ENCODE data around the gene SPAG16. TPM values are rescaled to one million over a fixed set of nuclear protein-coding genes. Genes with fewer than 3 reads are reported as not detected.

Gene SPAG16
- total RNA-seq, 1 donor from 2014 or later = 18.1 TPM

- Mint-ChIP-seq H3K27me3 (ENCODE audit: unreplicated experiment) (peaks cover 2% of the 10 kb centered on the region), H3K27ac (ENCODE audit: unreplicated experiment) (no peak overlapping the region), H3K4me3 (ENCODE audit: unreplicated experiment) (no peak overlapping the region), H3K36me3 (ENCODE audit: unreplicated experiment) (no peaks in the 10 kb centered on the region), H3K9me3 (ENCODE audit: unreplicated experiment) (peaks cover 2% of the 10 kb centered on the region), H3K4me1 (ENCODE audit: low read depth, unreplicated experiment) (peaks cover 4% of the 10 kb centered on the region)
- TF ChIP-seq, protein P1, sequence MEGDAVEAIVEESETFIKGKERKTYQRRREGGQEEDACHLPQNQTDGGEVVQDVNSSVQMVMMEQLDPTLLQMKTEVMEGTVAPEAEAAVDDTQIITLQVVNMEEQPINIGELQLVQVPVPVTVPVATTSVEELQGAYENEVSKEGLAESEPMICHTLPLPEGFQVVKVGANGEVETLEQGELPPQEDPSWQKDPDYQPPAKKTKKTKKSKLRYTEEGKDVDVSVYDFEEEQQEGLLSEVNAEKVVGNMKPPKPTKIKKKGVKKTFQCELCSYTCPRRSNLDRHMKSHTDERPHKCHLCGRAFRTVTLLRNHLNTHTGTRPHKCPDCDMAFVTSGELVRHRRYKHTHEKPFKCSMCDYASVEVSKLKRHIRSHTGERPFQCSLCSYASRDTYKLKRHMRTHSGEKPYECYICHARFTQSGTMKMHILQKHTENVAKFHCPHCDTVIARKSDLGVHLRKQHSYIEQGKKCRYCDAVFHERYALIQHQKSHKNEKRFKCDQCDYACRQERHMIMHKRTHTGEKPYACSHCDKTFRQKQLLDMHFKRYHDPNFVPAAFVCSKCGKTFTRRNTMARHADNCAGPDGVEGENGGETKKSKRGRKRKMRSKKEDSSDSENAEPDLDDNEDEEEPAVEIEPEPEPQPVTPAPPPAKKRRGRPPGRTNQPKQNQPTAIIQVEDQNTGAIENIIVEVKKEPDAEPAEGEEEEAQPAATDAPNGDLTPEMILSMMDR (IDR thresholded peaks at IDR 0.05; ENCODE audit: partially characterized antibody, unreplicated experiment) = no peak
- no peak for DNase-seq
Observed at GRCh38 chr2:213315168-213315876, 31.1 kb downstream of the SPAG16 start.

DNA sequence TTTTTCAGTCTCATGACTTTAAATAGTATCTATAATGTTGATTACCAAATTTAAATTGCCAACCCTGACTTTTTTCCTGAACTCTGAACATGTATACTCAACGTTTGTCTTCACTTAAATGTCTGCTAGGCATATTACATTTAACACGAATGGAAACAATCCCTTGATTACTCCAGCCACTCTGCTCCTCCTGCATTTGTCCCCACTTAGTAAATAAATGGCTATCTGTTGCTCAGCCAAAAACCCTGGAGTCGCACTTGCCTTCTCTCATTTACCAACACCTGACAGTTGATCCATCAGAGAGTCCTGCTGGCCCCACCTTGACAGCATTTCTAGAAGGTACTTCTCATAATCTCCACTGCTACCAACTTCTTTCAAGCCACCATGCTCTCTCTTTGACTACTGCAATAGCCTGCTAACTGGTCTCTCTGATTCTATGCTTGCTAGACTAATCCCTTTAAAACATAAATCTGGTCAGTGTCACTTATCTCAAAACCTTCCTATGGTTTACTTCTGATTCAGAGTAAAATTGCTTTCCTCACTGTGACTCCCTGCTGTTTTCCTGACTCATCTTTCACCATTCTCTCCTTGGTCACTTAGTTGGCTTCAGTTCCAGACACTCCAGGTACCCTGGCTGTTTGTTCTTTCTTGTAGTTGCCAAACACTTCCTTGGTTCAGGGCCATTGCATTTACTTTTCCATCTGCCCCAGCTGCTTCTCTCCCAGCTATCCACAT is 31.9 kb downstream of the SPAG16 start:
- Mint-ChIP-seq H3K4me3 (ENCODE audit: unreplicated experiment) (no peak overlapping the region), H3K4me1 (ENCODE audit: low read depth, unreplicated experiment) (peaks cover 4% of the 10 kb centered on the region), H3K27me3 (ENCODE audit: unreplicated experiment) (peaks cover 2% of the 10 kb centered on the region), H3K27ac (ENCODE audit: unreplicated experiment) (no peak overlapping the region), H3K36me3 (ENCODE audit: unreplicated experiment) (no peaks in the 10 kb centered on the region), H3K9me3 (ENCODE audit: unreplicated experiment) (peaks cover 2% of the 10 kb centered on the region)
- DNase-seq = no peak
- TF ChIP-seq, protein P1 (IDR thresholded peaks at IDR 0.05; ENCODE audit: partially characterized antibody, unreplicated experiment) = no peak

GRCh38 chr2:213317929-213318328 is 33.7 kb downstream of the SPAG16 start:
- Mint-ChIP-seq H3K27me3 (ENCODE audit: unreplicated experiment) (no peaks in the 10 kb centered on the region), H3K9me3 (ENCODE audit: unreplicated experiment) (no peaks in the 10 kb centered on the region)

DNA sequence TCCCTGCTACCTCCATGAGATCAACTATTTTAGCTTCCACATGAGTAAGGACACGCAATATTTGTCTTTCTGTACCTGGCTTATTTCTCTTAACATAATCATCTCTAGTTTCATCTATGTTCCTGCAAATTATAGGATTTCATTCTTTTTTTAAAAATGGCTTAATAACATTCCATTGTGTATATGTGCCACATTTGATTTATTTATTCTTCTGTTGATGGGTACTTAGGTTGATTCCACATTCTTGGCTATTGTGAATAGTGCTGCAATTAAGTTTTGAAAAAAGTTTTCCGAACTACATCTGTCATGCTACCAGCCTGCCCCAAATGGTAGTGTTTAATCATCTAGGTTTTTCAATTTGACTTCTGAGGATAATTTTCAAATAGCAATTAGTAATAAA is 36.3 kb downstream of the SPAG16 start:
- Mint-ChIP-seq H3K27me3 (ENCODE audit: unreplicated experiment) (no peaks in the 10 kb centered on the region), H3K36me3 (ENCODE audit: unreplicated experiment) (no peaks in the 10 kb centered on the region), H3K27ac (ENCODE audit: unreplicated experiment) (no peak overlapping the region), H3K4me1 (ENCODE audit: low read depth, unreplicated experiment) (no peaks in the 10 kb centered on the region), H3K9me3 (ENCODE audit: unreplicated experiment) (no peaks in the 10 kb centered on the region), H3K4me3 (ENCODE audit: unreplicated experiment) (no peak overlapping the region)
- DNase-seq = no peak
- TF ChIP-seq, protein P1 (IDR thresholded peaks at IDR 0.05; ENCODE audit: partially characterized antibody, unreplicated experiment) = no peak

More at GRCh38 chr2:213317929-213318328, 33.7 kb downstream of the SPAG16 start:
- Mint-ChIP-seq H3K4me1 (ENCODE audit: low read depth, unreplicated experiment) (no peaks in the 10 kb centered on the region), H3K36me3 (ENCODE audit: unreplicated experiment) (no peaks in the 10 kb centered on the region), H3K27ac (ENCODE audit: unreplicated experiment) (no peak overlapping the region), H3K4me3 (ENCODE audit: unreplicated experiment) (no peak overlapping the region)
- TF ChIP-seq, protein P1 (IDR thresholded peaks at IDR 0.05; ENCODE audit: partially characterized antibody, unreplicated experiment) = no peak
- DNase-seq = no peak

DNA sequence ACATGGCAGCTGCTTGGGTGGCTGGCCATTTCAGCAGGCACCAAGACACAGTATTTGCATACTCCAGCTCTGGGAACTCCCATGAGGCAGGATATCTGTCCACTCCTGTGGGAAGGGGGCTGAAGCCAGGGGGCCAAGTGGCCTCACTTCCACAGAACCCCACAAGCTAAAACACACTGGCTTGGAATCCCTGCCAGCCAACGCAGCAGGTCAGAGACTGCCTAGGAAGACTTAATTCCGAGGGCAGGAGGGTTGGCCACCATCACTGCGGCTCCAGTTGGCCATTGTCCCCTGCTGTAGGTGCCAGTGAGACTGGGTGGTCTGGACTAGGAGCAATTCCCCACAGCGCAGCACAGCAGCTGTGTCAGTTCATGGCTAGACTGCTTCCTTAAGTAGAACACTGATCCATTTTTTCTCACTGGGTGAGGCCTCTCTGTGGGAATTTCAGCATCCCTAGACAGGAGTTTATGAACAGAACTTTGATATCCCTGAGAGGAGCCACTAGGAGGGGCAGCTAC is 52.0 kb downstream of the SPAG16 start:
- no peak overlapping the region for H3K27ac Mint-ChIP-seq (ENCODE audit: unreplicated experiment)
- H3K27me3 Mint-ChIP-seq (ENCODE audit: unreplicated experiment) = no peaks in the 10 kb centered on the region
- peaks cover 5% of the 10 kb centered on the region for H3K9me3 Mint-ChIP-seq (ENCODE audit: unreplicated experiment)
- H3K36me3 Mint-ChIP-seq (ENCODE audit: unreplicated experiment) = peaks cover 18% of the 10 kb centered on the region
- TF ChIP-seq, protein P1 (IDR thresholded peaks at IDR 0.05; ENCODE audit: partially characterized antibody, unreplicated experiment) = no peak
- no peak for DNase-seq
- H3K4me1 Mint-ChIP-seq (ENCODE audit: low read depth, unreplicated experiment) = no peaks in the 10 kb centered on the region
- H3K4me3 Mint-ChIP-seq (ENCODE audit: unreplicated experiment) = no peak overlapping the region
